ENCODE measurements around the gene KIAA0232.

GRCh38 chr4:6781113-6781512 lies 1.4 kb upstream of the KIAA0232 start:
- TF ChIP-seq CBX5 (IDR thresholded peaks at IDR 0.05; ENCODE audit: low read depth, low read length) (no peak), MAFK (IDR thresholded peaks at IDR 0.05; ENCODE audit: low read depth, low read length) (no peak), TEAD4 (IDR thresholded peaks at IDR 0.05; ENCODE audit: low read depth, low read length) (no peak), RAD21 (IDR thresholded peaks at IDR 0.05 in 1 of 2, conservative IDR thresholded peaks at IDR 0.05 in 1 of 2; ENCODE audit: low read depth in 2 of 2, low read length in 2 of 2) (no peak), CTCF (IDR thresholded peaks at IDR 0.05; ENCODE audit: control extremely low read depth in 1 of 3, insufficient read depth in 1 of 3, low read depth in 1 of 3, low read length in 3 of 3) (no peak), POLR2AphosphoS5 (IDR thresholded peaks at IDR 0.05; ENCODE audit: low read depth, low read length) (no peak), EP300 (IDR thresholded peaks at IDR 0.05; ENCODE audit: borderline replicate concordance in 1 of 2, low read depth in 2 of 2, low read length in 2 of 2) (no peak), CREB1 (IDR thresholded peaks at IDR 0.05) (no peak), SP2 (IDR thresholded peaks at IDR 0.05; ENCODE audit: low read length) (no peak), POLR2A (IDR thresholded peaks at IDR 0.05; ENCODE audit: control extremely low read depth in 1 of 2, low read depth in 2 of 2, low read length in 2 of 2) (no peak), HDAC2 (IDR thresholded peaks at IDR 0.05; ENCODE audit: borderline replicate concordance in 1 of 2, low read depth in 2 of 2, low read length in 2 of 2) (no peak), SRF (IDR thresholded peaks at IDR 0.05; ENCODE audit: low read depth, low read length) (no peak), RFX5 (IDR thresholded peaks at IDR 0.05; ENCODE audit: borderline replicate concordance, low read depth, low read length) (no peak)

Measured in H1 (cell line).